AG09309 (cell line): ENCODE results near the gene SPACA9.

Experiments
- DNase-seq: peaks from one replicate; pipeline ENCODE4 v3.0.0-alpha.2; 2010; ENCODE audit warnings: low read depth
- H3K4me3 ChIP-seq: 2 replicates; pipeline ENCODE4 v1.5.1; 2011; ENCODE audit warnings: mild to moderate bottlenecking, low read depth, low read length, moderate library complexity; ENCODE audit not compliant: control insufficient read depth
- CTCF ChIP-seq: IDR thresholded peaks from 2 replicates; pipeline ENCODE4 v1.5.1; 2011; ENCODE audit warnings: mild to moderate bottlenecking, low read depth, low read length, inconsistent platforms; ENCODE audit not compliant: insufficient read depth, control insufficient read depth; ENCODE audit errors: missing control alignments

Gene SPACA9

DNA sequence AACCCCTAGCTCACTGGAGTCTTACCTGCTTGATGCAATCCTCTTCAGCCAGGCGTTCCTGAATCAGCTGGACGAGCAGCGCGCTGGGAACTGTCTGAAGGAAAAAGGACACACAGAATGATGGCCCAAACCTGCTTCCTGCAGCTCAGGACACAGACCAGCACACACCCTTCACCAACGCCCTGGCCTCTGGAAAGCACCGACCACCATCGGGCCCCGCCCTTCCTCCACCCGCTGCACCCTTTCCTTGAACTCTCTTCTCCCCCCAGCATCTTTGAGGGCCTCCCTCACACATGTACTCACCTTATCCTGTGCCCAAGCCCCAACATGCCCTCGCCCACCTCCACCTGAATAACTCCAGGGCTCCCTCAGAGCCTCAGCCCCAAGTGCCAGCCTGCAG lies 23.9 kb upstream of the SPACA9 start:
- TF ChIP-seq CTCF = no peak
- no peak overlapping the region for H3K4me3 ChIP-seq
- no peak for DNase-seq

DNA sequence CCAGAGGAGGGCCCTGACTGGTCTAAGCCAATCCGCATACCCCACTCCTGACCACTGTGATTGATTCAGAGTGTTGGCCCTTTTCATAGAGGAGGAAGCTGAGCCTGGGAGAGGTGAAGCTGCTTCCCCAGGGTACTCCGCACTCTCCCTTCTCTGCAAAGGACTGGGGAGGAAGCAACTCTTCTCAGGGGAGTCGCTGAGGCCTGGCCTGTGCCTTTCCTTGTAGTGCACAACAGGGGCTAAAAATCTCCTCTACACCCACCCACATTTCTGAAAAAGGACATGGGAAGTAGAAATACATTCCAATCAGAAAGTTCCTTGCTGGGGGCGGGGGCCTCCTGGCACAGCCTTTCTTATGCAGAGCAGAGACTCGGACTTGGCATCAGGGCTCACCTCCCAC lies 22.8 kb upstream of the SPACA9 start:
- no peak for DNase-seq
- H3K4me3 ChIP-seq = no peak overlapping the region
- TF ChIP-seq CTCF = no peak

DNA sequence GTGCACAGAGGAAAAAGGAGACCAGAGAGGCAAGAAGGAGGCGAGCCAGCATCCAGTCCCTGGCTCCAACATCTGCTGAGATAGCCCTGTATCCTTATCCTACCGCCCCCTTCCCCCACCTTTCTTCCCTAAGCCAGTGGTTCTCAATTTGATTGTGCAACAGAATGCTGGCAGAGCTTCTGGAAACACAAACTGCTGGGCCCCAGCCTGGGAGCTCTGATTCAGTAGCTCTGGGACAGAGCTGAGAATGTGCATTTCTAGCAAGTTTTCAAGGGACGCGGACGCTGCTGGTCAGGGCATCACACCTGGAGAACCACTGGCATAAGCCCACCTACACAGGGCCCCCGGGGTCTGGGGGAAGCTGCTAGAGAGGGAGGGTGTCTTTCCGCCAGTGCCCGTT lies 21.7 kb upstream of the SPACA9 start:
- peak; percentile 49 for DNase-seq
- H3K4me3 ChIP-seq = no peak overlapping the region
- TF ChIP-seq CTCF = no peak

DNA sequence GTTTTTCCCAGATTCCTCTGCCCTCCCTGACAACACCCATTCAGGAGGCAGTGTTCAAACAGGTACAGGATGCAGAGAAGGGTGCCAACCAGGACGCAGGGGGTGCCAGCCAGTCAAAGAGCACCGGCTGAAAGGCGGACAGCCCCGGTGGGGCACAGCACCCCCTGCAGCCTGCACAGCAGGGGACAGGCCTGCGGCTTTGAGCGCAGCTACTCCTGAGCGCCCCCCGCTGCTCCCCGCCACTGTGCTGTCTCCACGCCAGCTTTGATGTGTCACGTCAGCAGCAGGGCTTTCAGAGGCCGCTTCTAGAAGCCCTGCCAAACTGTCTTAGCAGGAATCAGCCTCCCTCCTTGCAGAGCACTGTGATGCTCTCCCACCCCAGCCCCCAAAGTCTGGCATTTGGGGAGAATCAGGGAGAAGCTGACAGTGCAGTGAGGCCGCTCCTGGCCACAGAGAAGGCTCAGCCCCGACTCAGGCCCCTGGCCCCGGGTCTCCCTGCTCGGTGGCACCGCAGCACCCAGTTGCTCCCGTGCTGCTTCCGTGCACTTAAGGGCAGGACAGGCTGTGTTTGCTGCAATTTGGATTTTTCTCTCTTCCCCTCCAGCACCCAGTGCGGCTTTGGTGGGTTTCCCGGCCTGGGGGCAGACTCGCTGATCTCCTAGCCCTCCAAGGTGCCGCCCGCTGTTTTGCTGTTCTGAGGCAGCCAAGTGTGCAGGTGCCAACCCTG lies 20.9 kb upstream of the SPACA9 start:
- no peak for TF ChIP-seq CTCF
- DNase-seq = no peak
- H3K4me3 ChIP-seq = no peak overlapping the region

DNA sequence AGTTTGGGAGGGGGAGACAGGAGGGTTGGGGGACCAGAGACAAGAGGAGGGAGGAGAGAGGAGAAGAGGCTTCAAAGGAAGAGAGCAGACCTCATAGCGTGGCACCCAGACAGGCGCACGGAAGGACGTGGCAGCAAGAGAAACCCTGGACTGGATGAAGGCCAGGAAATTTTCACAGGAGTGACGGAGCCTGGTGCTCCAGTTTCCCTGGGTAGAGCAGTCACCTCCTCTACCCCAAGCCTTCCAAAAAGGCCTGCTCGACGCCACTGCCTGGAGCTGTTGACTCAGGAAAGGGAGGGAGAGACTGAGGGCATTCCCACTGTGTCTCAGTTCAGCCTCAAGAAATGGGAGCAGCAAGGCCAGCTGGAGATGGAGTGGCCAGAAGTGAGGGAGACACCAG lies 19.9 kb upstream of the SPACA9 start:
- DNase-seq = no peak
- TF ChIP-seq CTCF = no peak
- H3K4me3 ChIP-seq = no peak overlapping the region

DNA sequence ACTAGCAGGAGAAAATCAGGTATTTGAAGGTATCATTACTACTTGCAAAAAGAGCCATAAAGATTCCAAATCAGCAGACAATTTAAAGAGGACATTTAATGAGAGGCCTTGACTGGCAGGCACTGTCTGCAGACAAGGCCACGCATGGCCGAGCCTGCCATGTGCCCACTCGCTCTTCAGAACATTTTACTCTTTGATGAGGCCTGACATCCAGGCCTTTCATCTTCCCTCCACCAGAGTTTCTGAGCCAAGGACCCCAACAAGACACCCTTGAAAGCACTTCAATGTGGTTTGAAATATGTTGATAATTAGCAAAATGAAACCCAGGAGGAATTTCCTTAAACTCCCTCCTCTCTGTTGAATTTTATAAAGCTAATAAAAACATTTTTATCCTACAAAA lies 17.0 kb upstream of the SPACA9 start:
- TF ChIP-seq CTCF = no peak
- H3K4me3 ChIP-seq = no peak overlapping the region
- DNase-seq = no peak

DNA sequence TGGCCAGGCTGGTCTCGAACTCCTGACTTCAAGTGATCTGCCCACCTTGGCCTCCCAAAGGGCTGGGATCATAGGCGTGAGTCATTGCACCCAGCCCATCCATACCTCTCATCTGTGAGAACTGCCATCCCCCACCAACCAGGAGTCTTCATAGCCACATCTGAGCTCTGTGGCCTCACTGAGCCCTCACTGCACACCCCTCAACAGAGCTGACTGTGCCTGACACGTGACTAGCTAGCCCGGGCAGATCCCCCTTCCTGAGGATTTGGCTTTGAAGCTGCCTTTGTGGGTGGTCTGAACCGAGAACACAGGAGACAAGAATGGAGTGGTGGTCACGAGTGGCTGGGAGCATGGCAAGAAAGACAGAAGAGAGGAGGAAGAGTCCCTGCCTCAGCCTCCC lies 16.2 kb upstream of the SPACA9 start:
- no peak for DNase-seq
- no peak for TF ChIP-seq CTCF

More for the DNA sequence above, 16.2 kb upstream of the SPACA9 start:
- H3K4me3 ChIP-seq = no peak overlapping the region
